G401 (cell line): ENCODE measurements around the gene RFLNA. TPM values are rescaled to one million over a fixed set of nuclear protein-coding genes. Genes with fewer than 3 reads are reported as not detected.

Experiments
- DNase-seq: peaks from one replicate; pipeline ENCODE4 v3.0.0-alpha.2; 2015; ENCODE audit warnings: low spot score
- in situ Hi-C: cut with HindIII; loops from 2 replicates; pipeline ENCODE4 v1.10.0; 2016; ENCODE audit warnings: low sequenced_read_pairs, mixed read lengths
- total RNA-seq: library from RNA; depleted of rRNA; stranded (reverse); fragments of >200 nt; shearing (Covaris generic); gene quantifications from 2 replicates; pipeline ENCODE4 v1.2.3, GENCODE V29; 2014; rRNA removed

The RFLNA gene, protein sequence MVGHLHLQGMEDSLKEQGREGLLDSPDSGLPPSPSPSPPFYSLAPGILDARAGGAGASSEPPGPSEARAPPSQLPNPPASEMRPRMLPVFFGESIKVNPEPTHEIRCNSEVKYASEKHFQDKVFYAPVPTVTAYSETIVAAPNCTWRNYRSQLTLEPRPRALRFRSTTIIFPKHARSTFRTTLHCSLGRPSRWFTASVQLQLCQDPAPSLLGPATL
- 2.1 and 2.3 TPM in 2 replicates for total RNA-seq

DNA sequence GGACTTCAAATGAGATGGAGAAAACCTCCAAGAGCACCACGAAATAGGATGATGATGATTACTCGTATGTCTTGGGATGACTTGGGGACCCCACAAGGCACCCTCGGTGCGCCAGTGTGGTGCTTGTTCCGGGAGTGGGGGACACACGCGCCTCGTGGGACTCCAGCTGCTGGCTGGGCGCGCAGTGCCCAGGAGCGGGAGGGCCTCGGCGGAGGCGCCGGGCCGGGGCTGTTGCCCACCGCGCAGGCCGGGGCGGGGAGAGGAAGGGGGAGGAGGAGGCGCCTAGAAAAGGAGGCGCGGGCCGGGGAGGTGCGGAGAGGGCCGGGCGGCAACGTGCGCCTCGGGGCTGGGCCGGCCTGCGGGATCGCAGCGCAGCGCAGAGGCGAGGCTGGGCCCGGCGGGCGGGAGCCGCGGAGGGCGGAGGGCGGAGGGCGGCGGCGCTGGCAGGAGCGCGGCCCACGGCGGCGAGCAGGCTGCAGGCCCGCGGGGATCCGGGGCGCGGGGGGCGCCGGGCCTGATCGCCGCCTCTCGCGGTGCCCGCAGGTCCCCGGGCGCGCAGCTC is at the start of gene RFLNA:
RFLNA (plus strand) TSS at position 314 of the 562 bp plus-strand sequence. CDS start 337 bp downstream, outside the sequence.
- in situ Hi-C loops = no loop called here
- DNase-seq = no peak

DNA sequence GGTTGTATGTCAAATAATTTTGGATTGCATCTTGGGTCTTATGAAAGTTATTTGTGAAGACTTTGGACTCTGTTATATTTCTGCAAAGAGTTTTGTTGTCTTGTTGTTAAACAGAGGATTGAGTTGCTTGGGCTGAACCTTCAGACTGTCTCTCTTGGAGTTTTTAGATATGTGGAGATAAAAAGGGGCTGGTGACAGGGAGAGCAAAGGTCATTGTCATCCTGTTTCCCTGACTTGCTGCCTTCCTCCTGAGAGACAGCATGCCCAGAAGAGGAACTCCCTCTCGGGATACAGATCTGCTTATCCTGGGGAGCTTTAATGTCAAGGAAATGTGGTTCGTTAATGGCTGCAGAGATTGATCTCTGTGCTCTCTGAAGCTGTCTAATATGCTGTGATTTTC is 47.6 kb upstream of the RFLNA start:
- DNase-seq = no peak
- in situ Hi-C loops = no loop called here

DNA sequence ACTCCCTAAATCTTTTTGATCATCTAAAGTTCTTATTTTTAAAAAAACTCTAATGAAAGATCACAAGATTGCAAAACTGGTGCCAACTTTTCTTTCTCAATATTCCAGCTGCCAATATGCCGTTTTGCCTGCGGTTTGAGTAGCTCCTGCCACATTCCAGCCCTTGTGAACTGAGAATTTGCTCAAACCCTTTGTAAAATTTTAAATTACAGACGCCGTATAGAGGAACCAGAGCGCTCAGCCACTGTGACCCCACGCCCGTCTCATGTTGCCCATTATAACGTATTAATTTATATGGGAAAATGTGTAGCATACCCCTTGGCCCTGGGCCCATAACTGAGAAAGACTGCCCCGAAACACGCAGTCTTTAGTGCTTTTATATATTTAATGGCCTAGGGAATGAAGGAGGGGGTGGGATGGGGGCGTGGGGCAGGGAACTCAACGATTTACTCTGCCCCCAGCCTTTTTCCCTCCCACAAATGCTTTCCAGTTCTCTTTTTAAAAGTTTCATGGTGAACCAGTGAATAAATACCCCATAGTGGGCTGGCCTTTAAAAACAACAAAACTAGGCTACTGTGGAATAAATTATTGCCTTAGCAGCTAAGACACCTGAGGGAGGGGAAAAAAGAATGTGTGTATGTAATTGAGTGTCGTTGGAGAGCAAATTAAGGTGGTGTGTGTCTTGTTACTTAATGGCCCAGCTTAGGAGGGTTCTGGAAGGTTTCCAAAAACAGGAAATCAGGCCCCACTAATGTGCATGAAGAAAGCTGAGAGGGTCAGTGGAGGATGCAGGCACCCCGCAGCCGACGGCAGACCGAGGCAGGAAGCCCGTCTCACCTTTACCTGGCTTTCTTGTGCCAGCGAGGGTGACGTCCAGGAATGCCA is 45.7 kb upstream of the RFLNA start:
- DNase-seq = no peak
- in situ Hi-C loops = no loop called here

DNA sequence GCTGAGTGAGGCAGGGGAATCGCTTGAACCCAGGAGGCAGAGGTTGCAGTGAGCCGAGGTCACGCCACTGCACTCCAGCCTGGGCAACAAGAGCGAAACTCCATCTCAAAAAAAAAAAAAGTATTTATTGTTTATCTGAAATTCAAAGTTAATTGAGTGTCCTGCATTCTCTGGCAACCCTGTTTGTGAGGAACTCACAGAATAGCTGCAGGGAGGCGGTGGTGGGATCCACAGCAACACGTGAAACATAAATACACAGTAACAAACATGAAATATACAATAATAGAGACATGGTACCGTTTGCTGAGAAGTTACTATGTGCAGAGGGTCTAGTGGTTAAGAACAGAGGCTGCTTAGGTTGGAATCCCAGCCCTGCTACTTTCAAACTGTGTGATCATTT is 43.7 kb upstream of the RFLNA start:
- DNase-seq = no peak
- in situ Hi-C loops = no loop called here

DNA sequence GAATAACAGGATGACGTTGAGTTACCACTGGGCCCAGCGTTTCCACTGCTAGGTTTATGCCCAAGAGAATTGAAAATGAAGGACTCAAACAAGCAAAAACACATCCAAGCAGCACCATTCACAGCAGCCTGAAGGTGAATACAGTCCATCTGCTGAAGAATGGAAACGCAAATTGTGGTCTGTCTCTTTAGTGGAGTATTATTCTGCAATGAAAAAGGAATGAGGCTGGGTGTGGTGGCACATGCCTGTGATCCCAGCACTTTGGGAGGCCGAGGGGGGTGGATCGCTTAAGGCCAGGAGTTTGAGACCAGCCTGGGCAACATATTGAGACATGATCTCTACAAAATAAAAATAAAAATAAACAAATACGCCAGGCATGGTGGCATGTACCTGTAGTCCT is 41.9 kb upstream of the RFLNA start:
- in situ Hi-C loops = no loop called here
- no peak for DNase-seq

DNA sequence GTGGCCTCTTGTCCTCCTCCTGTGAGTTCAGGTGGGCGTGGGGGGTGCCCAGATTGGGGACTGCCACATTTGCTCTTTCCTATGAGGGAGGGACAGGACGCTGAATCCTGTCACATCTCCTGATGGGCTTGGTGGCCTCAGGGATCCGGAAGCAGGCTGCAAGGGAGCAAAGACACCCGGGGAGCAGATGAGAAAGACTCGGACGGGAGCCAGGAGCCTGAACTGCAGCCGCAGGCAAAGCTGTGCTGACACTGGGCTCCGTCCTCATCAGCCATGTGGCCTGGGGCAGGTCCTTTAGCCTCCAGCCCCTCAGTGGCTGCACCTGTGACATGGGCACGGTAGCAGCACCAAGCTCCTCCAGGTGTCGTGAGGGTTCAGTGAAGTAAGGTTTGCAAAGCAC is 40.8 kb upstream of the RFLNA start:
- no peak for DNase-seq
- in situ Hi-C loops = no loop called here

DNA sequence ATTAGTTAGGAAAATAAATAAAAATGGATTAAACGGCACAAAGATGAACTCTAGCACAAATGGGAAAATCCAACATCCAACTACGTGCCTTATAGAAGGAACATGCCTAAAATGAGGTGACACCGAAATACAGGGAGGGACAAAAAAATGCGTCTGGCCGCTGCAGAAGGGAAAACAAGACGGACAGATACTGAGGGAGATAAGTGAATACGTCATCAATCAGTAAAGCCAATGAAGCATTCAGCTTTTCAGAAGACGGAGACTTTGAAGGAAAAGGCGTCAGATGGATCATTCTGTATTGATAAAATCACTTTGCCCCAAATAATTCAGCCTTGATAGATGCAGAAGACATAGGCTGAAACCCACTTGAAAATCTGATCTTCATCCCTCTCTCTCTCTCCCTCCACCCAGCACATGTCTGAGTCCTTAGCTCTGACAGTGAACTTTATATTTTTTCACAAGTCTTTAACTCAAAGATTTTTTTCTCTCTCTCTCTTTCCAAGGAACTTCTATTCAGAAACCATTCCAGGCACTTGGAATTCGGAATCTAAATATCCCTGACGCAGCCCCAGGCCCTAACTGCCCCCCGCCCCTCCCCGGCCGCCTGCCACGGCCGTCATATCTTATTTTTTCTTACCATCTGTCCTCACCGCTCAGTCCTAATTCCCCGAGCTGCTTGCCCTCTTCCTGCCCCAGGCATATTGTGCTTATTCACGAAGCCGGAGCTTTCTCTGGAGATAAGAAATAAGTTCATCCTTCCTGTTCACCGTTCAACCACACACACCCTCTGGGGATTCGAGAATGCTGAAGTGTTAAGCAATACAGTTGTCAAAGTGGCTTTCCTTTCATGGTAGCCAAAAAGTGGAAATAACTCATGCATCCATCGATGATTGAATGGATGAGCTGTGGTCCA is 35.5 kb upstream of the RFLNA start:
- in situ Hi-C loops = no loop called here
- DNase-seq = no peak

DNA sequence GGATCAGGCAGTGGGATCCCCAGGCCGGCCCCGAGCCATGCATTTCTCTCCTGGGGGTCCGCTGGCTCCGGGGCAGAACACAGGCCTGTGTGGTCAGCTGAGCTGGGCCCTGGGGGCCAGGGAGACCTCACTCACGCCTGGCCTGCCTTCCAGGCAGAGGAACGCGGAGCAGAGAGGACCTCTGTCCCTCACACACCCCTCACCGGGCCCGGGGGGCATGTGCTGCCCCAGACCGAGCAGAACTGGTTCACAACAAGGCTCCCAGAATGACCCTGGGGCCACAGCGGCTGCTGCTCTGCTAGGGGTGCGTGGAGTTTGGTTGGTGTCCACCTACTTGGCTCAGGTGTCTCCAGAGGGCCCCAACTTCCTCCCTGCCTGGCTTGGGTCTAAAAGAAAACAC is 33.0 kb upstream of the RFLNA start:
- DNase-seq = no peak
- in situ Hi-C loops = no loop called here

DNA sequence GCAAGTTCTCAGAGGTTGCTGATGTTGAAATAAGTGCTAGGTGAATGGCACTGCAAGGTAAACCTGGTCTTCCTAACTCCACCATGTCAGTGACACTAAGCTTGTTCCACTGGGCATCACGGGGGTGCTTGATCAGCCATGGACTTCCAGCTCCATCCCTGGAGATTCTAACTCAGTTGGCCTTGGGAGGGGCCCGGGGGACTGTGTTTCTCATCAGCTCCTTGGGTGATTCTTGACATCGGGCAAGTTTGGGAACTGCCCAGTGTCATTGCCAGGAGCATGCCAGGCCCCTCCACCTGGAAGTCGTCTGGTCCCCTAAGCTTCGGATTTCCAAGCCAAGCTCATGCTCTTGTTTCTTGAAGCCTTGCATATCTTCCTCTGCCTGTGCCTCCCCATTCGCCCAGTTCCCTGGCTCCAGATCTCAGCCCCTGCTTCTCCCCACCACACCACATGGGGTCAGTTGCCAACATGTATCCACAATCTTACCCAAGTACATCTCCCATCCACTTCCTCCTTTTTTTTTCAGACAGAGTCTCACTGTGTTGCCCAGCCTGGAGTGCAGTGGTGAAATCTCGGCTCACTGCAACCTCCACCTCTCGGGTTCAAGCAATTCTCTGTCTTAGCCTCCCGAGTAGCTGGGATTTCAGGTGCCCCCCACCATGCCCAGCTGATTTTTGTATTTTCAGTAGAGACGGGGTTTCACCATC is 30.7 kb upstream of the RFLNA start:
- no peak for DNase-seq
- in situ Hi-C loops = no loop called here

DNA sequence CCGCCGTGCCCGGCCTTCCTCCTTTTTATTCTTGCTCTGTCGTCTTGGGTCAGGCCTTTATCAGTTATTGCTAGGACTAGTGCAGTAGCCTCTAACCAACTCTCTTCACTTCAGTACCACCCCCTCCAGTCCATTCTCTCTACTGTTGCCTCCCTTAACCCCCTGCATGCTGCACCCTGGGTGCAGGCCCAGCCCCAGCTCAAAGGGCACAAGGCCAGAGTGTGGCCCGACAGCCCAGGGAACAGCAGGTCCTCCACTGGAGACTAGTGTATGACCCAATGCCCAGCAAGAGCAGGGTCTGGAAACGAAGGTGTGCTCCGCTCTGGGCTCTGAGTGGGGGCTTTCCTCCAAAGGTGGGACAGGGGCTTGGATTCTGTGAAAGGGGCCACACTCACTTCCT is 30.0 kb upstream of the RFLNA start:
- in situ Hi-C loops = no loop called here
- no peak for DNase-seq

DNA sequence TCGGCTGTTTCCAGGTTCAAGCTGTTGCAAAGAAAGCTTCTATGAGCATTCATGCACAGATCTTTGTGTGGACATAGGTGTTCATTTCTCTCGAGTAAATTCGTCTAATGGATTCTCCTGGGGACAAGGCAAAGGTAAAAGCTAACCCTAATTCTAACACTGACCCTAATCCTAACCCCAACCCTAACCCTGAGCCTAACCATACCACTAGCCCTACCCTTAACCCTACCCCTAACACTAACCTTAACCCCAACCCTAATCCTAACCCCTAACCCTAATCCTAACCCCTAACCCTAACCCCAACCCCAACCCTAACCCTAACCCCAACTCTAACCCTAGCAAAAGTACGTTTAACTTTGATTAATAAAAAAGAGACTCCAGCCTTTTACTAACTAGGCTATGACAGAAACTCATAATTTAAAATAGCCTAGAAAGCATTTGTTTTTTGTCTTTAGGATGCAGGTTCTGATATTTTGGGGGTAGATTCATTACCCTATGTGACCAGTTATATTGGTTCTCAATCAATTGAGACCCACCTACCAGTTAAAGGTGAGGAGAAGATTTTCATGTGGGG is 27.6 kb upstream of the RFLNA start:
- in situ Hi-C loops = no loop called here

DNA sequence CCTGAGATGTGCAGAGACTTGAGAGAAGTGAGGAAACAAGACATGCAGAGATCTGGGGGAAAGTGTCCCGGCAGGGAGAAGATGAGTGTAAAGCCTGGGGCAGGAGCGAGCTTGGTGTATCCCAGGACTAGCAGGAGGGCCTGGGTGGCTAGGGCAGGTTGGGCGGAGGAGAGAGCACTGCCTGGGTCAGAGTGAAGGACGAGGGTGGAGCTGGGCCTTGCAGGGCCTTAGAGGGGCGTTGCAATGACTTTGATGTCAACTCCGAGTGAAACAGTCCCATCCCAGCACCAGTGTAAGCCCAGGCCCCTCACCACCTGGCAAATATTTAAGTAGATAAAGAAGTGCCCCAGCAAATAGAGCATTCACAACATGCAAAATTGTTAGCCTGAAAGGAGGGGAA is 24.2 kb upstream of the RFLNA start:
- DNase-seq = no peak
- in situ Hi-C loops = no loop called here

More for the DNA sequence above, 27.6 kb upstream of the RFLNA start:
- no peak for DNase-seq

DNA sequence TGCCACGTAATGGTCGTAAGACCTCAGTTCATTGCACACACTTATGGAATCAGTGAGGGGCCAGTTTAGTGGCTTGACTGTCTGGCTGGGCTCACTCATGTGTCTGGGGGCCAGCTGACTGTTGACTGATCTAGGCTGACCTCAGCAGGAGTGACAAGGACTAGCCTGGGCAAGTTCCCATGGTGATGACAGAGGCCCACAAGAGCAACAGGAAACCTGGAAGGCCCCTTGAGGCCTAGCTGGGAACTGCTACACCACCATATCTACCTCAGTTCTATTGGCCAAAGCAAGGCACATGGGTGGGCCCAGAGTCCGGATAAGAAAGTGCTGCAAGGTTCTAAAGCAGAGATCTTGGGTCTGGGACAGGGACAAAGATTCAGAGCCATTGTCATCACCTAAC is 21.3 kb upstream of the RFLNA start:
- DNase-seq = peak; percentile 13
- in situ Hi-C loops = no loop called here

DNA sequence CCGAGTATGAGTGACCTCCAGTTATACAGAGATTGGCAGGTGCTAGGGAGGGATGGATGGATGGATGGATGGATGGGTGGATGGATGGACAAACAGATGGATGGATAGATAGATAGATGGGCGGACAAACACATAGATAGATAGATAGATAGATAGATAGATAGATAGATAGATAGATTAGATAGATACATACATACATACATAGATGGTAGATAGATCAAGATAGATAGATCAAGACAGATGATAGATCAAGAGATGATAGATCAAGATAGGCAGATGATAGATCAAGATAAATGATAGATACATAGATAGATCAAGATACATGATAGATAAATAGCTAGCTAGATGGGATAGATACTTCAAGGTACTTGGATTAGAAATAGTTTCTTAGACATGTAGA is 18.6 kb upstream of the RFLNA start:
- DNase-seq = no peak
- in situ Hi-C loops = no loop called here

DNA sequence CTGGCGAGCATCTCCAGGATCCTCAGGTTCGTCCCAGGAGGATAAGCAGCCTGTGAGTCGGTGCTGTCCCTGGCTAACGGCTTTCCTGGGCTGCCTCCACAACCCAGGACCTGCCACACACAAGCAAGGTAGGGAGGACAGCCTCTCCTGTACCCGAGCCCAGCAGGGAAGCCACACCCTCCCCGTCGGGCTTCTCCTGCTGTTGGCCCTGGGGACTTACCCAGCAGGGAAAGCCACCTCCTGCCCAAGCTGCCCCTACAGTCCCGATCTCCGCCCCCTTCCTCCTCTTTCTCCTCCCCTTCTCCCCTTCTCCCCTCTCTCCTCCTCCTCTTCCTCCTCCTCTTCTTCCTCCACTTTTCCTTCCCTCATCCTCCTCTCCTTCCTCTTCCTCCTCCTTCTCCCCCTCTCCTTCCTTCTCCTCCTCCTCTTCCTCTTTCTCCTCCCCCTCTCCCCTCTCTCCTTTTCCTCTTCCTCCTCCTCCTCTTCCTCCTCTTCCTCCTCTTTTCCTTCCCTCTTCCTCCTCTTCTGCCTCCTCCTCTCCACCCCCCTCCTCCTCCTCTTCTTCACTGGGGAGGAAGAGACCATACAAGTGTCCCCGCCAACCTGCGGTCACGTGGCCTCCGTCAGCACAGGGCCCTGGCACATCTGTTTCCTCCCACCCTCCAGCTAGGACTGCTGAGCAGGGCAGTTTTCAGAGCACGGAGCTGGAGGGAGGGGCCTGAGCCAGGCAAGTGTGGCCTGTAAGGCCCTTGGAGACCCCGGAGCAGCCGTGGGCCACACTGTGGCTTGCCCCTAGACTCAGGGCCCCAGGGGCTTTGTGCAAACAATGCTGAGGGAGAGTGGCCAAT is 17.3 kb upstream of the RFLNA start:
- in situ Hi-C loops = no loop called here

DNA sequence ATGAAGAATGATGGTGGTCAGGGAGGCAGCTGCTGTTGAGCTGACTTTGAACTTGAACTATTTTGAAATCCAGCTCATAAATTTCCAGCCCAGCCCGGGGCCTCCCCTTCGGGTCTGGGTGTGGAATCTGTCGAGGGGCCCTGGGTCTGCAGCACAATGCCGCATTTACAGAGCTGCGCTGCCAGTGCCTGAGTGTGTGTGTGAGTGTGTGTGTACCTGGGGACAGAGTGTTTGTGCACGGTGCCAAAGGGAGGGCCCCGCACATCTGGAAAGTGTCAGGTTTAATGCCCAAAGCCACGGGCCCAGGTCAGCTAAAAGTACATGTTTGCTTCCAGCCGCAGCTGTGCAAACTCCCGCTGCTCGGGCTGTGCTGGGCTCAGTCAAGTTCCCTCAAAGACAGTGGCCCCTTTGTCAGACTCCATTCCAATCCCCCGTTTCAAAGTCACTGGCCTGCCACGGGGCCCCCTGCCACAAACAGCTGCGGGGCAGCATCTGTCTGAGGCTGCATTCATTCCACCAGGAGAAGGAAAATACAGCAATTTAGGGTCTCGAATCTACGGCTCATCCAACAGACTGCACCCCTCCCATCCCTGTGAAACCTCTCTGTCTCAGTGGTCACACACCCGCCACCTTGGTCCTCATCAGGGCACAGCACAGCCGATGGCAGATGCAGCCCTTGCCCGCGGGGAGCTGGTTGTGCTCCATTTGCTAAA is 16.3 kb upstream of the RFLNA start:
- in situ Hi-C loops = no loop called here

More for the DNA sequence above, 17.3 kb upstream of the RFLNA start:
- no peak for DNase-seq

DNA sequence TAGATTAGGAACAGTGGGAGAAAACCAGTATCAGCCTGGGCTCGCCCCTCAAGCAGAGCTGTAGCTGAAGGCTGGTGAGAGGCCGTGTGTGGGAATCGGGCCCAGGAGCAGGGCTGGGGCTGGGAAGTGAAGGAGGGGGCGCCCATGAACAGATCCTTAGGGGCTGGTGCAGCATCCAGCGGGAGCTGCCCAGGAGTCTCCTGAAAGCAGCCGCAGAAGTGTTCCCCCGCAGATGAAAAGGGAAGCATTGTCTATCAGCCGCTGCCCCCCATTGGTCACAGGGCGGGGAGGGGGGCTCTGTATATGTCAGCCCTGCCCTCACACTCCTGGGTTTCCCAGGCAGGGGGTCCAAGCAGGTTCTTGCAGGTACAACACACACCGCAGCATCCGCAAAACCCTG is 15.6 kb upstream of the RFLNA start:
- in situ Hi-C loops = no loop called here
- DNase-seq = no peak

More for the DNA sequence above, 16.3 kb upstream of the RFLNA start:
- DNase-seq = no peak
